DMS153 (cell line): ENCODE measurements around the gene UTP25.

ENCODE experiments used
- DNase-seq: peaks from one replicate; lab custom pipeline; 2025; lab: John Stamatoyannopoulos, UW

Gene UTP25

DNA sequence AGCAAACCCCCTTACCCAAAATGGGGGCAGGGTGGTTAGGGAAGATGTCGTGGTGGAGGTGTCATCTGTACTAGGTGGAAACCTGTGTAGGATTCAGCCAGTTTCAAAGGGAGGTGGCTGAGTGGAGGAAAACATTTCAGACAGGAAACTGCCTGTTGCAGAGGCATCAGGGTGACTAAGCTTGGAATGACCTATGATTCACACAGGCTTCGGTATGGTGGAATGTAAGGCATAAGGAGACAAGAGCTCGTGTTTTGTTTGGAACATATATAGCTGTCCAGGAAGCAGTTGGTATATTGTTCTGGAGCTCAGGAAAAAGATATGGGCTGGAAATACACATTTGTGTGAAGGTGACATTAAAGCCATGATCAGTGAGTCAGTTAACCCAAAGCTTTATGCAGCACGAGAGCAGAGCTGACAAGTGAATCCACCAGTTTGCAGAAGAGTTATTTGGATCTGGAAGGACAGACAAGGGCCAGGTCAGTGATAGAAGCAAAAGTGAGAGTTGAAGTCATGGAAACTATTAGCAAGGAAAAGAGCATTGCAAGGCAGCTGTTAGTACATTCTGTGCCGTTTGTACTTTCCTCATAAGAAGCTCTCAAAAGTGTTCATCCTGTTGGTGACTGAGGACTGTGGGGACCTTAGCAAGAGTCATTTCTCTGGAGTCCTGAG is 12.2 kb downstream of the UTP25 start:
- no peak for DNase-seq

DNA sequence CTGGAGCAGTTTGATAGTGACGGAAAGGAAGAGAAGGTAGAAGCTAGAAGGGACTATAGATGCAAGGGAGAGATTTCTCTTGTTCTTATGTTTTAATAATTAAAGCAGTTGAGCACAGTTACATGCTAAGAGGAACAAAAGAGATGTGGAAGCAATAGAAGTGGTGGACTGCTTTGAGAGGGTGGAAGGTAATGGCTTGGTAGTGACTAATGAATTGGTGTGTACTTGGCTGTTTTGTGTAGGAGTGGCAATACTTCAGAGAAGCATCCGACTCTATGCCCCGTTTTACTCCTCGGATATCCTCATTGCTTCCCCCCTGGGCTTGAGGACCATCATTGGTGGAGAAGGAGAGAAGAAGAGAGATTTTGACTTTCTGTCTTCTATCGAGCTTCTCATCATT is 12.8 kb downstream of the UTP25 start:
- no peak for DNase-seq

DNA sequence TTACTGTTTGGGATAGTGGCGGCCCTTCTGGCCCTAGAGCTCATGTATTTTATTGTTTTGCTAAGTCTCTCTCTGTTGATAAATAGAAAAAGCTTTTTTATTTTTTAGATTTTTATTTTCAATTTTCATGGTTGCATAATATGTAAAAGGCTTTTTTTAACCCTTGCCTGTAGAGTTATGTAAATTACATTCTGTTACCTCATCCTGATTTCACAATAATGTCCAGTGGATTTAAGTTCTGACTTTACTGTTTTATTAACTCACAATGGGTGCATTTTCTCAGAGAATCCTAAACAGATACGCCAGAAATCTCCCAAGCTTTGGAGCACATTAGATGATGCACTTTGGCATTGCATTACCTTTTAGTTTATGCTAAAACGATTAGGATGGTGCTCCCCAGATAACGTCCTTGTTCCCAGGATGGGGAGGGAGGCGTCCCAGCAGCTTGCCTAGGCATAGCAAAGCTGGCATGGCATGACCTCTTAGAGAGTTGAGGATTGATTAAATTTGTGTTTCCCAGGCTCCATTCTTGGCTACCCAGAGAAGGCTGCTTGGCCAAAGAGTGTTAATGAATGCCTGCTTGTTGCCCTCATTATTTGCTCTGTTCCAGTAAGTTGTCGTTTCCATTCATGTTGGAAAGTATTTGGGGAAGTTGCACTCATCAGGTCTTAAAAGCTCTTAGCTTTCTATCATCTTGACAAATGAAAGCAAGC is 17.1 kb downstream of the UTP25 start:
- no peak for DNase-seq

DNA sequence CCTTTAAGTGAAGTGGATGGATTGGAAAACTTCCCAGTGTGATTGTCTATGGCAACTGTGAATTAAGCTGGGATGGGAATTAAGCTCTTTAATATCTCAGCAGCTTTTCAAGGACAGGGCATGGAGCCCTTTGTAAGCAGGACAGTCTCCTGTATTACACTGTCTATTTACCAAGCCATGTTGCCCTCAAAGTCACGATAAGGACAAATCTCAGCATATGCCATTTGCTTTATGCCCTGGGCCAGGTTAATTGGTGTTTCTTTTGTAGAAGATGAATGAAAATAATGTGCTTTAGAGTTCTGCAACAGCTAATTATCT is 17.6 kb downstream of the UTP25 start:
- DNase-seq = peak; percentile 94

DNA sequence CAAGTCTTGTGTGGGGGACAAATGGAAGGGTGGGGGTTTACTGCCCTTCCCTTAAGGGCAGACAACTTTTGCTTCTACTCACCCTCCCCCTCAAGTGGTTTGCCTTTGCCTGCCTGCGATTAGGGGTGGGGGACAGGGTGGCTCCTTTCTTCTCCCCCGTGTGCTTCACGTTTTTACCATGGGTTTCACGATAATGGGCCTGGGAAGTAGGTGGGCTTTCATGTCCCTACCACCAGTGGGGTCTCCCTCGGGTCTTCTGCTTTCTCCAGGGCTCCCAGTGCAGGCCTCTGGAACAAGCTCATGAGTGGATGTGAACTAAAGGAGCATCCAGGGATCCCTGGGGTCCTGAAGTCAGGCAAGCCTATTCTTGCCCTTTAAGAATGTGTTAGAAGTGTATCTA is 21.6 kb downstream of the UTP25 start:
- no peak for DNase-seq

DNA sequence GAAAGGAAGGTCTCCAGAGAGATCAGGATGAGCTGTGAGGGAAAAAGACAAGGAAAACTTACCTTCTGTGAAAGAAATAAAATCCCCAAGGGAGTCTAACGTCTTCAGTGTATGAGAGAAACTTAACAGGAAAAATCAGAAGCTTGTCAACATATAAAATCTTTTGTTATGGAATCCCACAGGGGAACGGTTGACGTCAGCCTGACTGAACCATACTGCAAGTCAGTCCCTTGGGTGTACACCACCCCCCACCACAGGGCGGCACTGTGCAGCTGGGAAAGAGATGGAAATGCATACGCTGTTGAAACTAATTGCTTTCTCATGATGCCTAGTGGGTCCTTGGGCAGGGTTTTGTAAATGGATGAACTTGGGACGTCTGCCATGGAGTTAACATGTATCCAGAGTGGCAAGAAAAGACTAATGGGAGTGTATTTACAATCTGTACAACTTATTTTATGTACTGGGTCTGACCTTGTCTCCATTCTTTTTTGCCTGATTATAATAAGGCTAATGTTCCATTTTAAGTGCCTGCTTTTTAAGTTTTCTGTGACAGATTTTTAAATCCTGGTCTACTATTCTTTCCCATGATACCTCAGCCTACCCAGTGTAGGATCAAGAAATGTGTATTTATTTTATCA is 22.7 kb downstream of the UTP25 start:
- DNase-seq = peak; percentile 67

DNA sequence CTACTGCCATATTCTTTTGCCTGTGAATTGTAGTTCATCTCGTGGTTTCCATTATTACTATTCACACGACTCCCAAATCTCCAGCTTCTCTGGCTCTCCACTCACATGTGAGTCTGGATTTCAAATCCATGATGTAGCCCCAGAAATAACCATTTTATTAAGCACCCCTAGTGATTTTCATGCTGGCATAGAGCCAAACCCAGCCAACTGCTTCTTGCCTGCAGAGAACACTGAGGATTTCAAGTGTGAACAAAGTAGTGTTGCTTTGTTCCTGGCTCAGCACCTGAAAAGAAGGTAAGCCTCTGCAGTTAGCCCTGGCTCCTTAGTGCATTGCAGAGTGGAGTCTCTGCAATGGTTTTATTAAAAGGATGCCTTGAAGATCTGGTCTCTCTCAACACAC is 25.9 kb downstream of the UTP25 start:
- DNase-seq = no peak

DNA sequence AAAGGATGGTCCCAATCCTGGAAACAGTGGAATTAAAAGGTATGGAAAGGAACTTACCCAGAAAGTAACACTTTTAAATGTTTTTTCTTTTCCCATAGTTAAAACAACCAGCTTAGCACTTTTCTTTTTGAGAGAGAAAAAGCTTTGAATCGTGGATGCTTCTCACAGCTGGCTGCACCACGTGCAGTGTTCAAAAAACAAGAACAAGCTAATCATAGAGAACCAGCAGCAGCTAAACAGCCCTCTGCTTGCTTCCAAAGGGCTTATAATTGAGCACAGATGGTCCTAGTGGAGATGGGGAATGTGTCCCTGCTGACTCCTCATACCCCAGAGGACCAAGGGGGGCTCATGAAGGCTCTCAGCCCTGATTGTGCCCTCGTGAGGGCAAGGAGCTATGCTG is 26.4 kb downstream of the UTP25 start:
- no peak for DNase-seq

DNA sequence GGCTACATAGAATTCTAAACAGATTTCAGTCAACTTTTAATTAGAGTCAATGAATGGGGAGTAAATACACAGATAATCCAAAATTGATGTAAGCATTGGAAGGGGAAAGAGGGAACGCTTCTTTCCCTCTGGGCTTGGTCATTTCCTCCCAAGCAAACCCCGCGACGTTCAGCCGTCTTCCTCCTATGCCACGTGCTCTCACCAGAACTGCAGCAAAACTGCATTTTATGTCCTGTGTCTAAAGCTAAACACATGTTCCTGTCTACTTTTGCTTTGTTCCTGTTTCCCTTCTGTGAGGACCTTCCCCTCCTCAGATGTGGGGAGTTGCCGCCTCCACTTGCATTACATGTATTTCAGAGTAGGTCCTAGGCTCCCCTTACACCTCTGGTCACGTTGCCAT is 27.2 kb downstream of the UTP25 start:
- no peak for DNase-seq

DNA sequence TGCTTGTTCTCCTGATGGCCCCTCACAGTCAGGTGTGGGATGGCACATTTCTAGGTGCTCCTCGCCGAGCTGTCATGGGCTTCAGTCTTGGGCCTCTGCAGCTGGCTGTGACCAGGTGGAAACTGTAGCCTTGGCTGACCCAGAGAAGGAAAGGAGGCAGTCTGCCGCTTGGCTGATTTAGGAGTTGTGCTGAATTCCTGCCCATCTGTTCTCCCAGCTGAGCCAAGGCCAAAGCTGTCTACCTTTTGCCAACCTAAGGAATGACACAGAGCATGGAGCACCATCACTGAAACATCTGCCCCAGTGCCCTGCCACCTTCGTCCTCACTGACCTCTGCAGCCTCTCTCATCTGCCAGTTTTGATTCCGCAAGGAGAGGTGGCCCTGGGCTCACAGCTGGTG is 27.9 kb downstream of the UTP25 start:
- no peak for DNase-seq

DNA sequence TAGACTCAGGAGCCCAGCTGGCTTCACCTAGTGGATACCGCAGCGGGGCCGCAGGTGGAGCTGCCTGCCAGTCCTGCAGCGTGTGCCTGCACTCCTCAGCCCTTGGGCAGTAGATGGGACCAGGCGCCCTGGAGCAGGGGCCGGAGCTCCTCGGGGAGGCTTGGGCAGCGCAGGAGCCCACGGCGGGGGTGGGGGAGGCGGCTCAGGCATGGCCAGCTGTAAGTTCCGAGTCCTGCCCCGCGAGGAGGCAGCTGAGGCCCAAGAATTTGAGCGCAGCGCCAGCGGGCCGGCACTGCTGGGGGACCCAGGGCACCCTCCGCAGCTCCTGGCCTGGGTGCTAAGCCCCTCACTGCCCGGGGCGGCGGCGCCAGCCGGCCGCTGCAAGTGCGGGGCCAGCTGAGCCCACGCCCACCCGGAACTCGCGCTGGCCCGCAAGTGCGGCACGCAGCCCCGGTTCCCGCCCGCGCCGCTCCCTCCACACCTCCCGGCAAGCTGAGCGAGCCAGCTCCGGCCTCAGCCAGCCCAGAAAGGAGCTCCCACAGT is 30.9 kb downstream of the UTP25 start:
- no peak for DNase-seq

DNA sequence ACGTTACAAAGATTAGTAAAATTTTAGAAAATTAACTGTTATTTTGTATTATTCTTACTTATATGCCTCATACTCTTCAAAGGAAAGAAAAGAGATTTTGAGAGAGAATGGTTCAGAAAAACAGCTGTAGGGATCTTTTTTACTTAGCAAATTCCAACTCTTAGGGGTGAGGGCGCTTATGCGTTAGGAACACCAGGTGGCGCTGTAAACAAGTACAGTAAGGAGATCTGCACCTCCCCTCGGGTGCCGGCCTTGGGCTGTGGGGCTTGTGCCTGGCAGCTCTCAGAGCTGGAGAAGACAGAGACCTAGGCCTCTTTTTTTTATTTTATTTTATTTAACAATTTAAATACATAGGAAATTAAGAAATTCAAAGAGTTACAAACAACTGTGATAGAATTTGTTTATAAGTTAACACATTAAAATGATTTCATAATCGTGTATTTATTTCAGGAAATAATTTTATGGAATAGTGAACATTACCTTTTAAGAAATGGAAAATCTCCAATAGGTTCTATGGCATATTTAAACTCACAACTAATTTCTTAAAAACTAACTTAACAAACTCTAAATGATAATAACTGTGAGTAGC is 32.6 kb downstream of the UTP25 start:
- peak; percentile 81 for DNase-seq

DNA sequence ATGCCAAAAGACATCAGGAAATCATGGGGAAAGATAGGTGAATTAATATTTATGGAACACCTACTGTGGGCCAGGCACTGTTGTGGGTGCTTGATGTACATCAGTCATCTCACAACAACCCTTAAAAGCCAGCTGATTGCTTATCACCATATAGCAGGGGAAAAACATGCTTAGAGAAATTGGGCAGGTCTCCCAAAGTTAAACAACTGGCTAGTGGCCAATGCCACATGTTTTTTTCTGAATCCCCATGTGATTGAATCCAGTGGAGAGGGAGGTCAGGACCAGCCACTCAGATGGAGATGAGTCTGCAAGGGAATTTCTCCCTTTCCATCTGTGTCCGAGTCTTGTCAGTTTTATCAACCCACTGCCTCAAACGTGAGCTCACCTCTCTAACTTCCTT is 33.5 kb downstream of the UTP25 start:
- no peak for DNase-seq

DNA sequence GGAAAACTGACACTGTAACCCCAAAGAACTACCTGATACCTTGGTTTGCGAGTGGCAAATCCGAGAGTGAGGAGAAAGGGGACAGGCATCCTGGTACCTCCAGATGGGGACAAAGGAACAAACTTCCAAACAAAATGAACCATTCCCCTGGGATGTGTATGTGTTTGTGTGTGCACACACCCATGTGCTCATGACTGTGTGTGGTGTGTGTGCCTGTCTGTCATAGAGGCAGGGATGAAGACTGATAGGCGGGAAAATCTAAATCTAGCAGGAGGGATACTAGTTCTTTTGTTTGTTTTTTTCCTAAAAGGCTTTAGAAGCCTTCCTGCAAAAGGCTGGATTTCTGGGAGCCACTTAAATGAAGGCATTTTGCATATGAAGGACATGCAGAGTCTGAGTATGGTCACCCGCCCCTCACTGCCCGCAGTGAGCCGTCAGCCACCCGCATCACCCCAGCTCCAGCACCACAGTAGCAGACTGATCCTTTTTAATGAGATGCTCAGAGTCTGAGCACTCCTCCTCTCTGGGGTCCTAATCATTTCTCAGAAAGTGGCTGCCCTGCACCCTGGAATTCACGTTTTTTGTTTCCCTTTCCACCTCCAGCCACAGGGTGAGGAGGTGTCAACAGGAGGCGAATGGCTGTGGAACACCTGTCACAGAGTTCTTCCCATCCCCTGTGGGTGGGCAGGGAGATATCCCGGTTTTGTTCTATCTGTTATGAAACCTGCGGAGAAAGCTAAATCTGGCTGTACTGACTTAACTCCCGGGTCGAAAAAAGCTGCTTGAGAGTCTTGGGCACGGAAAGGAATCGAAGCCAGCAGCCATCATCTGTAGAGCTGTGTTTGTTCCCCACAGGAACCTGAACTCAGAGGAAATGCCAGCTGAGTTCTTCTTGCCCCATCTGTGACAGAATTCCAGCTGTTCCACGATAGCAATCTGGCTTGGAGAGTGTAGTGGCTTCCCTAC is 34.9 kb downstream of the UTP25 start:
- DNase-seq = no peak

DNA sequence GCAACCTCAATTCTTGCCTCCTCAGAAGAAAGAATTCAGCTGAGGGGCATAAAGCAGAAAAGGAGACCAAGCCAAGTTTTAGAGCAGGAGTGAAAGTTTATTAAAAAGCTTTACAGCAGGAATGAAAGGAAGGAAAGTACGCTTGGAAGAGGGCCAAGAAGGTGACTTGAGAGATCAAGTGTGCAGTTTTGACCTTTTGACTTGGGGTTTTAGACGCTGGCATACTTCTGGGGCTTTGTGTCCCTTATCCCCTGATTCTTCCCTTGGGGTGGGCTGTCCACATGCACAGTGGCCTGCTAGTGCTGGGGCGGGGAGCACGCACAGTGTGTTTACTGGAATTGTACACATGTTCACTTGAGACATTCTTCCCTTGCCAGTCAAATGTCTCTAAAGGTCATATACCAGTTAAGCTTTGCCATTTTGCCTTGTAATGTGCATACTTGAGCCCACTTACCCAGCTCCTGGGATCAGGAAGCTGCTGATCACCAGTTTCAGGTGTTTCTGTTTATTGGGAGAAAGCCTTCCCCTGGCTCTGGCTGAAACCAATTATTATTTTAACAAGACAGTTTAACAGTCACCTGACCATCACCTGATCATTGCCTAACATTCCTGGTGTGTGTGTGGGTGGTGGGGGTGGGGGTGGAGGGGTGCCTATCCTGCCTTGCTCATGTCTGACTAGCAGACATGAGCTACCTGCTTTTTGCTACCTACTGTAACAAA is 36.2 kb downstream of the UTP25 start:
- no peak for DNase-seq

DNA sequence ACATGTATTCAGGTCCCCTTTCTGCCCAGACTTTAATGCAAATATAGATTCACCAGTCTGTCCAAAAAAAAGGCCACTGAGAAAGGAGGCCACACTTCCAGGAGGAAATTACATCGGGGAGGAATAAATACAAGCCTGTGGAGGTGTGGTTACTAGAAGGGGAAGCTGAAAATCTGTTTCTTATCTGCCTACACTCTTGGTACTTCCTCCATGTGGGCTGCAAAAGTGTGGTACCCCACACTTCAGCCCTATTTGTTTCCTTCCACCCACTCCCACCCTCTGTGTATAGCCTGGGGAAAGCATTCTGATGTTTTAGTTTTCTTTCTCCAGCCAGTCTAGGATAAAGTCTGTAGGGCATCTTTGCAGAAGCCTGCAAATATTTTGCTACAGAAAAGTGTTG is 38.4 kb downstream of the UTP25 start:
- DNase-seq = no peak

DNA sequence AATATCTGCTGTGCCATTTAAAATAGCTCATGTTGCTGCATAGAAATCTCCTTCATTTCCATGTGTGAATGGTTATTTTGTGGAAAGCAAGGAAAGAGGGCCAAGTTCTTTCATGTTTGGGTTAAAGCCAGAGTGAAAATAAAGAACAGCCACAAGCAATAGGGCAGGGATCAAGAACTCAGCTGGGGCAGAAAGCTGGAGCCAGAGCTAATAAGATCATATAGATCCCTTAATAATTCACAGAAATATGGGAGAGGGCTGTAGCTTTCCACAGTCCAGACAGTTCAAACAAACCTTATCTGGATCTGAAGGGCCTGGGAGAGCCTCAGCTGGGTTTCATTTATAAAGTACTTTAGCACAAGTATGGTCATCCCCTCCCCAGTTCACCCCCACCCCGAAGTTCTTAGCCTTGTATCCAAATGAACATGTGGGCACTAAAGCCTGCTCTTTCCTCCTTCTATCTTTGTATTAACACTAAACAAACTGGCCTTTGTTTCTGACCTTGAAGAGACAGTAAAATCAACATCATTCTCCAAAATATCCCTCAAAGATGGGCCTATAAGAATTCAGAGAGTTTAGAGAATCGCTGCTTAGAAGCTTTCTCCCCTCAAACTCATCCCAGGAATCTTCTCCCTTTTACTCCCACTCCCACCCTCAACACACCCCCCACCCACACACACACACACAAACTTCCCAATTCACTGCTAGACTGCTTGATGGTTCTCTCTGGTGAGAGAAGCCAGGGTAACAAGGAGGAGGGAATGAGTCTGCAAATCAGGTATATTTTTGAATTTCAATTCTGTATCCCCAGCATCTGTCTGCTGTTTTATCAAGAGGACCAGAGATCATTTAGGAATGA is 41.7 kb downstream of the UTP25 start:
- no peak for DNase-seq

DNA sequence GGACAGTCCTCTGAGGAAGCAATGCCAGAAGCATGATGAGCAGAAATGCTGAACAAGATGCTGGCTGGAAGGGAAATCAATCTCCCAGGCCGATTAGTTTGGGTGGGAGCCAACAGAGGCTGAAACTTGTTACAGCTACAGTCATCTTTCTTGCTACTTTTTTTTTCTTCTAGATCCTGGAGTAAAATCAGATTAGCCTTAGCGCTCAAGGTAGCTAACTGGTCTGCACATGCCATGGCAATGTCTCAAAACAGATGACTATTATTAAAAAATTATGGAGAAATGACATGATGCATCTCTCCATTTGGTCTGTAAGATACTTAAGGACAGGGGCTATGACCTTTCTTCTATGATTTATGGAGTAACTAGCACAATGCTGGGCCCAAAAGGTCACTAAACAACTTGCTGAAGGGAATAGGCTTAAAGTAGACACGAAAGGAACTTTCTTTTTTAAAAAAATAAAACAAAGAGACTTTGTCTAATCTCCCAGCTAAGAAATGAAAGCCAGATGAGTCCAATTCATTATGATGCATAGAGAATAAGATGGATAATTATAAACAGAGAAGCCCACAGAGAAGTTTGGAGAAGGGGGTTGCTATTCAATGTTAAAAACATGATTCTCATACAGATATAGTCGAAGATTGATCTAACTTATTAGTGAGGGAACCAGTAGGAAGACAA is 42.5 kb downstream of the UTP25 start:
- no peak for DNase-seq

DNA sequence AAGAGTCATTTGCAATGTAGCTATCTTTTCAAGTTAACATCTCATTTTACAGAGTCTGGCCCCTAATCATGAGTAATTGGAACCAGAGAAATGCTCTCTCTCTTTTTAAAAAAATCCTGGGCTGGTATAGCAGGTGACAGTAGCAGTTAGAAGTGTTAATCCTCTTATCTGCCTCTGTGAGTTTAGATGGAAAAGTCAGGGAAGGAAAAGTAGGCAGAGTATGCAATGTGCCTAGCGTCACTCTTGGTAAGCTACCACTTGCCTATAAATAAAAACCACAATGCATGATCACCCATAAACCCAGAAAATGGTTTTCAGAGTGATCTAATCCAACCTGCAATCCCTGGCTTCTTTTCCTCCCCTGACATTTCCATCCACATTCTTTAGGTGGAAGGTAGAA is 43.2 kb downstream of the UTP25 start:
- no peak for DNase-seq

DNA sequence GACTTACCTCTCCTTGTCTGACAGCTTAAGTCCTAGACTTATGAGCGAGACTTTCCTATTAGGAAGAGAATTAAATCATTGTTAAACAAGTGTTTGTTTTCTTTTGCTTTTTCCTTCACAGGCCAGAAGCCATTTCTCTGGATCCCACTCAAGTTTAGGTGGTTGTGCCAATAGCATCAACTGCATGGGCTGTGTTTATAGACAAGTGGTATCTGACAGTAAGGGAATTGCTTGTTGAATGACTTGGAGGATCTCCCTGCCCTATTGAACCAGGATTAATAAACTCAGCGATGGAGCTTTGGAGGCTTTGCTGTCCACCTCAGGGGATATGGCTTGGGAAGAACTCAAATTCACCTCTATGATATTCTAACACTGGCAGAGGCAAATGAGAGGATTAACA is 43.7 kb downstream of the UTP25 start:
- DNase-seq = no peak
